ENCODE measurements around the gene PAX1.

PAX1 gene

GRCh38 chr20:21703717-21704407, 1.6 kb upstream of the PAX1 start:
- no peak for DNase-seq (ENCODE audit: low read depth in 2 of 2)

GRCh38 chr20:21704408-21705385, 767 bp upstream of the PAX1 start:
- DNase-seq (ENCODE audit: low read depth in 2 of 2): no peak

GRCh38 chr20:21706261-21707195, 1.1 kb downstream of the PAX1 start:
- no peak for DNase-seq (ENCODE audit: low read depth in 2 of 2)

- no peak for DNase-seq (ENCODE audit: low read depth in 2 of 2)
Observed at GRCh38 chr20:21707267-21707666, 1.8 kb downstream of the PAX1 start.

- DNase-seq (ENCODE audit: low read depth in 2 of 2): no peak
Observed at GRCh38 chr20:21707999-21708737, 2.7 kb downstream of the PAX1 start.

GRCh38 chr20:21708738-21709534, 3.5 kb downstream of the PAX1 start:
- no peak for DNase-seq (ENCODE audit: low read depth in 2 of 2)

- DNase-seq (ENCODE audit: low read depth in 2 of 2): no peak
Observed at GRCh38 chr20:21709535-21709904, 4.1 kb downstream of the PAX1 start.

- no peak for DNase-seq (ENCODE audit: low read depth in 2 of 2)
Observed at GRCh38 chr20:21710341-21710740, 4.9 kb downstream of the PAX1 start.

GRCh38 chr20:21710863-21711431, 5.5 kb downstream of the PAX1 start:
- DNase-seq (ENCODE audit: low read depth in 2 of 2): no peak

GRCh38 chr20:21712443-21713059, 7.1 kb downstream of the PAX1 start:
- no peak for DNase-seq (ENCODE audit: low read depth in 2 of 2)

GRCh38 chr20:21713470-21713869, 8.0 kb downstream of the PAX1 start:
- no peak for DNase-seq (ENCODE audit: low read depth in 2 of 2)

- DNase-seq (ENCODE audit: low read depth in 2 of 2): no peak
Observed at GRCh38 chr20:21713901-21714296, 8.4 kb downstream of the PAX1 start.

- no peak for DNase-seq (ENCODE audit: low read depth in 2 of 2)
Observed at GRCh38 chr20:21714297-21715192, 9.1 kb downstream of the PAX1 start.

- DNase-seq (ENCODE audit: low read depth in 2 of 2): no peak
Observed at GRCh38 chr20:21715193-21715881, 9.9 kb downstream of the PAX1 start.

GRCh38 chr20:21719592-21720214, 14.2 kb downstream of the PAX1 start:
- peak in 1 of 2 experiments; percentile 28 for DNase-seq (ENCODE audit: low read depth in 2 of 2)

- no peak for DNase-seq (ENCODE audit: low read depth in 2 of 2)
Observed at GRCh38 chr20:21725892-21726291, 20.4 kb downstream of the PAX1 start.

GRCh38 chr20:21729316-21729715, 23.9 kb downstream of the PAX1 start:
- no peak for DNase-seq (ENCODE audit: low read depth in 2 of 2)
